ENCODE results near the gene ME2.
"Not testable (repeated sequence)": the region's sequence is repeated elsewhere in the genome, so short reads cannot be mapped to it uniquely, and the experiment has no call there.

The ME2 gene

DNA sequence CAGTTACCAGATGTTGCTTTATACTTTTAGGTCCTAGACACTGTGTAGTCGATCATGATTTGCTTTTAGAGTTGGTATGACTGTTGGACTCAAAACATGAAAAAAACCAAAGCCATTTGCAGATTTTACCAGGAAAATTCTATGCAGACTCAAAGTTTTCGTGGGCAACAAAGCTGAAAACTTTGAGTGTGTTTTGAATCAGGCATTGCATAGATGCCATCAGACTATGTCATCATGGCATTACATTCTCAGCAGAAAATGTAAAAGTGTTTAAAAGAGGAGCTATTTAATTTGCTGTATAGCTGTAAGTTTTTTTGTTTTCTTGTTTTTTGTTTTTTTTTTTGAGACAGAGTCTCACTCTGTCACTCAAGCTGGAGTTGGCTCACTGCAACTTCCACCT, 45.5 kb downstream of the ME2 start:
- DNase-seq (ENCODE audit: low spot score), result no peak

DNA sequence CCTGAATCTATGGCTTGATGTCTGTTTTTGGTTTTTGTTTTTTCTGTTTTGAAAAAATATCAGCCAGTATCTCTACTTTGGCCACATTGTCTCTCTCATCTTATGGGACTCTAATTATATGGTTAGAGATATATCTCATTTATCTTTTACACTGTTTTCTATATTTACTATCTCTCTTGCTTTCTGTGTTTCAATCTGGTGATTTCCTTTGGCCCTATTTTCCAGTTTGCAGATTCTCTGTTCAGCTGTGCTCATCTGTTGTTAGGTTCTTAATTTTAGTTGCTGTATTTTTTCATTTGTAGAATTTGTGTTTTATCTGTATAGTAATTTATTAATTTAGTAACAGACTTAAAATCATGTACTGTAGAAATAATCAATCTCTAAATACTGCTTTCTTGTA, 47.6 kb downstream of the ME2 start:
- no peak for DNase-seq (ENCODE audit: low spot score)

DNA sequence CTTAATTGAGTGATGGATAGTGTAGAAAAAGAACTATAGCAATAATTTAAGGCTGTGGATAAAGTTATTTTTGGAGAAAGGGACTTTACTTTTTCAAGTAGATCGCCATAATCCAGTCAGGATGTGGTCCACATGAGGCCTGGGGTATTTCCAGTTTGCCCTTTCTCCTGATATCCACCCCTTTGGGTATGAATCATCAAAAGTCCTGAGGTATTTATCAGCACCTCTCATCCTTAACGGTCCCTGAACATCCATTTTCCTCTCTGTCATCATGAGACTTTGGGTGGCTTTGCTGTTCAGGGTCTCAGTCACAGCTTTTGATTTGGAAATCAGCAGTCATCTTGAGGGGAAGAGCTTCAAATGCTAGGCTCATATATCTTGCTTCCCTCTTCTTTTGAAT, 49.6 kb downstream of the ME2 start:
- no peak for DNase-seq (ENCODE audit: low spot score)

DNA sequence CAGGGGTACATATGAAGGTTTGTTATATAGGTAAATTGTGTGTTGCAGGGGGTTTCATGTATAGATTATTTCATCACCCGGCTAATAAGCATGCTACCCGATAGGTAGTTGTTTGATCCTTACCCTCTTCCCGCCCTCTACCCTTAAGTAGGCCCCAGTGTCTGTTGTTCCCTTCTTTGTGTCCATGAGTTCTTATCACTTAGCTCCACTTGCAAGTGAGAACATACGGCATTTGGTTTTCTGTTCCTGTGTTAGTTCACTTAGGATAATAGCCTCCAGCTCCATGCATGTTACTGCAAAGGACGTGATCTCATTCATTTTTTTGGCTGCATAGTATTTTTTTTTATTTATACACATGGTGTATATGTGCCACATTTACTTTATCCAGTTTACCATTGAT, 54.8 kb downstream of the ME2 start:
- no peak for DNase-seq (ENCODE audit: low spot score)

DNA sequence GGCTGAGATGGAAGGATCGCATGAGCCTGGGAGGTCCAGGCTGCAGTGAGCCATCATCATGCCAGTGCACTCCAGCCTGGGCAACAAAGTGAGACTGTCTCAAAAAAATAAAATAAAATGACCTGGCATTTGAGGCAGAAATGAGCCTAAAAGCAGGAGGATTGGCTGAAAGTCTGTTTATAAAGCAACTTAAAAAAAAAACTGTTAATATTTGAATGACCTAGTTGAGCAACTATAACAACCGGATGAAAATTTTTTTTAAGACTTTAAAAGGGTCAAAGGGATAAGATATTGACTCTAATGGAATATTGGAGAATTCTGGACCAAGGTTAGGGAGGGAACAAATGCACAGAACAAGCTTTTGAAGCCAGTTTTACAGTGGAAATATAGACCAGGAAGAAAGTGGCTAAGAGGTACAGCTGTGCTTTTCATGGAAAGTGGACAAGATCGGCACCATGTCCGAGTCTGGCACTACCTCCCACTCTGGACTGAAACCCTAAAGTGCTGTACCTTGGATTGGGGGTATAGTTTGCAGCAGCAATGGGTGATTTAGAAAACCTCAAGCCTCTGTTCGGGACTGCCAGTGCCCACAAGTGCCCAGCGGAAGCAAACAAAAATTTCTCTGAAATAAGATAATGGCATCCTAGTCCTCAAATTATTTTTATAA, 55.8 kb downstream of the ME2 start:
- no peak for DNase-seq (ENCODE audit: low spot score)

DNA sequence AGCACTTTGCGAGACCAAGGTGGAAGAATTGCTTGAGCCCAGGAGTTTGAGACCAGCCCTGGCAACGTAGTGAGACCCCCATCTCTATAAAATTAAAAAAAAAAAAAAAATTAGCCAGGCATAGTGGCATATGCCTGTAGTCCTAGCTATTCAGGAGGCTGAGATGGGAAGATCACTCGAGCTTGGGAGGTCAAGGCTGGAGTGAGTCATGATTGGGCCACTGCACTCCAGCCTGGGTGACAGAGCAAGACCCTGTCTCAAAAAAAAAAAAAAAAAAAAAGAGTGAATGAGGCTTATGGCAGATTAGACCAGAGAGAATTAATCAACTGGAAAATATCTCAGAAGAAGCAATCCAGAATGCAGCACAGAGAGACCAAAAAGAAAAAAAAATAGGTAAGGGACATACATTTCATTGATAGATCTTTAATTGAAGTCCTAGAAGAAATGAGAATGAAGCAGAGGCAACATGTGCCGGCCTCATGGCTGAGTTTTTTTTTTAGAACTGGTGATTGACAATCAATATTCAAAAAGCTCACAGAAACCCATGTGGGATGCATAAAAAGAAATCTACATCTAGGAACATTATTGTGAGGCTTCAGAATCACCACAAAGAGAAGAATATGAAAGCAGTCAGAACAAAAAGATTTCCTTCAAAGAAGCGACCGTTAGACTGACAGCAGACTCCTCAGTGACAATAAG, 56.7 kb downstream of the ME2 start:
- no peak for DNase-seq (ENCODE audit: low spot score)

DNA sequence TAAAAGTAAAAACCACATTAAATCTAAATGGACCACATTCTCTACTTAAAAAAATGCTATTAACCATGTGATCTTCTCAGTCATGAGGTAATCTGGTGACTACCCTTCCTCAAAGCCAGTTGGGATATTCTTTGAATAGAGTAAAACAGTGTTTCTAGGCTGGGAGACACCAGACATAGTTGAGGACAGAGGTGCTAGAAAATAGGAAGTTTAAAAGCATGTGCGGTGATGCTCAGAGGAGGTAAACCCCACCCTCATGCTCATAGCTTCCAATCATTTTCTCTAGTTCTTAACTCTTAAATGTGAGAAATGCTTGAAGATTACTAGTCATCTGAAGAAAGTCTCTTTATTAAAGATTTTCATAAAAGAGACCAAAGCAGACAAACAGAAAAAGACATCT, 58.3 kb downstream of the ME2 start:
- no peak for DNase-seq (ENCODE audit: low spot score)

DNA sequence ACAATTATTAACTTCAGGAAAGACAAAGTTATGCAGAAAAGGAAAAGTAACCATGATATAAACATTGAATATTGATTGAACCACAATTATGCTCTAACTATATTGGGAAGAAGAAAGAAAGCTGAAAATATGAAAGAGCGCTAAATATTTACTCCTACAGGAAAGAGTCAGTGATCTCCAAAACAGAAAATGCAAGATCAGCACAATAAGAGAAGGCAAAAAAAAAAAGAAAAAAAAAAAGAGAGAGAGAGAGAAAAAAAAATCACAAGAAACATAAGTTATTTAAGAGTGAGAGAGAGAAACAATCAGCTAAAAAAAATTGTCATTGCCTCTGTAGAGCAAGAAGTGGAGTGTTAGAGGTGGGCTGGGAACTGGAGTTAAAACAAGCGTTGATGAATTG, 60.0 kb downstream of the ME2 start:
- no peak for DNase-seq (ENCODE audit: low spot score)

DNA sequence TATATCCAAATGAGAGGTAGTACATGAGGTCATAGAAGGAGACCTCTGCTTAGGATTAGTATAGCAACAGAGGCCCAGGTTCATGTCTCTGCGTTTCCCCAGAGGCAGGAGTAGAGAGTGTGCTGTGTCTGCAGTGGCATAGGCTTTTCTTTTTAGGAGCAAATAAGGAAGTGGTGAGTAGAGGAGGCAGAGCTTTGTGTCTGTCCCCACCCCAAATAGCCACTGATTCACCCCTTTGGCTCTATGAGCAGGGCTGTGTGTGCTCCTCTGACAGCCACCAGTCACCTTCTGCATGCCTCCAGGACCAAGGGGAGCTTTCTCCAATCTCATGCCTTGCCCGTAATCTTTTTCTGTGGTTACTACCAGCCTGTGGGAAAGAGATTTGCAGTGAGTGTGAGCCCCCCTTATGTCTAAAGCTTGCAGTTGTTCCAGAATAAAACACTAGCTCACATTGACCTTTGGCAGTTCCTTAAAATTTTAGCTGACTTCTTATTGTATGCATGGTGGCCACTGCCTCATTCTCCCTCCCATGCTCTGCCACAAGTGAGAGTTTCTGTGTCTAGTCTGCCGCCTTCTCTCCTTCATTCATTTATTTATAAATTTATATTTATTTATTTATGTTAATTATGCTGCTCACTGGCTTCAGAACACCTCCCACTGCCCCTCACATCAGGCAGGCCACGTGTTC, 65.5 kb downstream of the ME2 start:
- no peak for DNase-seq (ENCODE audit: low spot score)

DNA sequence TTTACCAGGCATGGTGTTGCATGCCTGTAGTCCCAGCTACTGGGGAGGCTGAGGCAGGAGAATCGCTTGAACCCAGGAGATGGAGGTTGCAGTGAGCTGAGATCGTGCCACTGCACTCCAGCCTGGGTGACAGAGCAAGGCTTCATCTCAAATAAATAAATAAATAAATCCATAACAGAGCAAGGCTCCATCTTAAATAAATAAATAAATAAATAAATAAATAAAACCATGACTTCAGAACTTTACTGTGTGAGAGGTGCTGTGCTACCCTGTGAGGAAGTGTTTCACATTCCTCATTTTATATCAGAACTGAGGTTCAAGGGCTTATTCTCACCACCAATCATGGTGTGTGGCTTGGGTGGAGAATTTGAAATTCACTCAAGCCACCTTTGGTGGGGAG, 67.0 kb downstream of the ME2 start:
- DNase-seq (ENCODE audit: low spot score), result not testable (repeated sequence)

DNA sequence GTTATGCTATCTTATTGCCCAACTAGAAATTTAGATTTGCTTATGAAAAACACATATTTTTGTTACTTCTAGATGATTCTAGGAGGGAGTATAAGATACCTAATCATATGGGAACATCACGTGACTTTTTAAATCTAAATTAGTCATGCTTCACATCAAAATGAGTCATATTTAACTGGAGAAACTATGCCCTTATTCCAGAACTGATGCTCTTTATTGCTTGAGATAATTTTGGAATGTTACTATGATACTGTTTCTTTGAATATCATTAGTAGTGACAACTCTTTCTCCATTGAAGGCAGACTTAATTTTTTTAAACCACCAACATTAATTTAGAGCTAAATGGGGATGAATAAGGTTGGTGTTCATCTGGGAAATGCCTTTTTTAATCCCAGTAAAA, 69.0 kb downstream of the ME2 start:
- DNase-seq (ENCODE audit: low spot score), result no peak

DNA sequence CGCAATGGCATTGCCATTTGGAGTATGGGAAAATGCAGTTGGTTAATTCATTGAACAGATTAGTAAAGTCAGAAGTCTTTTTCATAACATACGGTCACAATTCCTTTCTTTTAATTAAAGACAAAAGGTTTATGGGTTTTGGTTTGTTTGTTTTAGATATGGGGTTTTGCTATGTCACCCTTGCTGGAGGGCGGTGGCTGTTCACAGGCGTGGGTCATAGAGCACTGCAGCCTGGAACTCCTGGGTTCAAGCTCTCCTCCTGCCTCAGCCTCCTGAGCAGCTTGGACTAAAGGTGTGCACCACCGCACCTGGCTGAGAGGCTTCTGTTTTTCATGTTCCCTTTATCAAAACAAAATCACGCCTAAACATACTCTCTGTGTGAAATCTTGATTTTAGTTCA, 70.3 kb downstream of the ME2 start:
- no peak for DNase-seq (ENCODE audit: low spot score)

DNA sequence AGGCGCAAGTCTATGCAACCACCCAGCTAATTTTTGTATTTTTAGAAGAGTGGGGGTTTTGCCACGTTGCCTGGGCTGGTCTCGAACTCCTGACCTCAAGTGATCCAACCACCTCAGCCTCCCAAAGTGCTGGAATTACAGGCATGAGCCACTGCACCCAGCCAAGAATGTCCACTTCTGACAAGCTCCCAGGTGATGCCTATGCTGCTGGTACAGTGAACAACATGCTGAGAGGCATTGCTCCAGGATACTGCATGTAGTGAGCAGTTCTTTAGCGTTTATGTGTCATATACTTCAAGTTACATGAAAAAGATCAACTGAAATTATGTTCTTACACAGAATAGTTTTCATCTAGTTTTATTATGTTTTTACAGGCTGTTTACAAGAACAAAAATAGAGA, 71.7 kb downstream of the ME2 start:
- no peak for DNase-seq (ENCODE audit: low spot score)

DNA sequence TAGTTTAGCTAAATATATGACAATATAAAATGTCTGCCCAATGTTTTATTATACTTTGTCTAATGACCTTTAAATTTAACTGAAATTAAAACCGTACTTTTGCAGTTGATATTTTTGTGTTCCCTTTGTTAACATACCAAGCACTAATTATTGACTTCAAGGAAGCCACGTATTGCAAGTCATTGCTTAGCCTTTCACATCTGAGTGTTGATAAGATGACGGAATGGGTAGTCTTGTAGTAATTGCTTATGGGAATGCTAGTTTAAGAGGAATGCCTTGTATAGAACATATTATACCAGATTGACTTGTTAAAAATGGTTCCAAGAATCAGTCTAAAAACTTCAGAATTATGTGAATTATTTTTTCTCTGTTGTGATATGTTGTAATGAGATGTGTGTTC, 74.9 kb downstream of the ME2 start:
- DNase-seq (ENCODE audit: low spot score), result no peak

DNA sequence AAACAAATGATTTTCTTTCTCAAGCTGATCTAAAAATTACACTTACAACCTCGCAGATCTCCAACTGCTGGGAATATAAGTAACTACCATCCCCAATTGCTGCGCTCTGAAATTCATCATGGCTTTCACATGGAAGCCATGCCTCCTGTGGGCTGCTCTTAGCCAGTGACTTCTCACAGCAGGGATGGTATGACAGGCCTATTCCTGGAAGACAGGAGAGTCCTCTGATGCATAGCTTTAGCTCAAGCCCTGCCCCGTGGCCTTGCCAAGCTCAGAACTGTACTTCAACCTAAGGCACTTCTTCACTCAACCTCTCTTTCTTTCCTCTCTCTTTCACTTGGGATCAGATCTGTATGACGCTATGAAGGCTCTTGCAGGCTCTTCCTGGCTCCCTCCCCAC, 76.3 kb downstream of the ME2 start:
- DNase-seq (ENCODE audit: low spot score), result no peak

DNA sequence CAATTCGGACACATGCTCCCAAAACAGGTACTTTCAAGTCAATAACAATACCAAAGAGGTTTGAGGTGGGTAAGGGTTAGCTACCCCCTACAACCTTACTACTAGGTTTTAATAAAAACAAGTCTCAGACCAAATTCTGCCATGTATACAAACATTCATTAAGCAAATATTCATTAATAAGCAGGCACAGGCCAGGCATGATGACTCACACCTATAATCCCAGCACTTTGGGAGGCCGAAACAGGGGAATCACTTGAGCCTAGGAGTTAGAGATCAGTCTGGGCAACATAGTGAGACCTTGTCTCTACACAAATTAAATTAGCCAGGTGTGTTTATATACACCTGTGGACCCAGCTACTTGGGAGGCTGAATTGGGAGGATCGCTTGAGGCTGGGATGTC, 77.2 kb downstream of the ME2 start:
- no peak for DNase-seq (ENCODE audit: low spot score)

DNA sequence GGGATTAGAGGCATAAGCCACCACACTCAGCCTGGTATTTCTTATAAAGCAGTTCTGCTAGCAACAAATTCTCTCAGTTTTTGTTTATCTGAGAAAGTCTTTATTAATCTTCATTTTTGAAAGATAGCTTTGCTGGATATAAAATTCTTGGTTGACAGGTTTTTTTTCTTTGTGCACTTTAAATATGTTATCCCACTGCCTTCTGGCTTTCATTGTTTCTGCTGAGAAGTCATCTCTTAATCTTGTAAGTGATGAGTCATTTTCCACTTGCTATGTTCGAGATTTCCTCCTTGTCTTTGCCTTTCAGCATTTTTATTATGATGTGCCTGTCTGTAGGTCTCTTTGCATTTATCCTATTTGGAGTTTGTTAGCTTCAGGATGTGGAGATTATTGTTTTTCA, 83.1 kb downstream of the ME2 start:
- DNase-seq (ENCODE audit: low spot score), result no peak

DNA sequence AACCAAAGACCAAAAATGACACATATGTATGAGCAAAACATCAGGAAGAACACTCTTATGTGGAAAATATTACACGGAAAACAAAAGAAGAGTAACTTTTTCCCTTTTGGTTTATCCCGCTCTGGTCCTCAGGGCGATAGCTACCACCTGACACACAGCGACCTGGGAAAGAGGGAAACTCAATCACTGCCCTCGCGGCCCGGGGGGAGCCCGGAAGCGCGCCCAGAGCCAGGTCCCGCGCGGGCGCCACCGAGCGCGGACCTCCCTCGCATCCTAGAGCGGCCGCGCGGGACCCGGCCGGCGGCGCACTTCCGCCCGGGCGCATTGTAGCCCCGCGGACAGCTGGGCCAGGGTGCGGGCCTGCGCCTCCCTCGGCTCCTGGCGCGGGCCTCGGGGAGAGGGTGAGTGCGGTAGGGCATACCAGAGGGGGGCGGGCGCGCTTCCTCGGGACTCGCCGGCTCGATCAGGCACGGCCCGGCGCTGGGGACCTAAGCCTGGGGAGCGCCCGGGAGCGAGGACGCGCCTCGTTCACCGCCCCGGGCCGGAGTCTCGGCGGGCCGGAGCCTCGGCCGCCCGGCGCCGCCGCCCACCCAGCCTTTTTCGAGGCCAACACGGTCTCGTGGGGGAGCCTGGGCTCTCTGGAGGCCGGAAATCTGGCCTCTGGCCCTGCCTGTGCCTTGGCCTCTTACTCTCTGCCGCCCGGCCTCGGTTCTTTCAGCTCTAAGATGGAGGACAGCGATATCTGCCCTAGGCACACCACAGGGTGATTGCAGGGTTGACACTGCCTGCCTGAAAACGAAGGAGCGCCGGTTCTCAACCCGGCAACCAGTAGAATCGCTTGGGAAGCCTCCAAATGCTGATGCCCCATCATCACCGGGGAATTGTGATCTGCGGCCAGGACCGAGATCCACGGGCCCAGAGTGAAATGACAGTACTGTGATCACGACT, 89.1 kb downstream of the ME2 start, which contains the start of gene ELAC1:
ELAC1 (plus strand) TSS at position 327 of the 948 bp plus-strand sequence. CDS start 6,365 bp downstream, outside the sequence.
- peak; percentile 57 for DNase-seq (ENCODE audit: low spot score)

DNA sequence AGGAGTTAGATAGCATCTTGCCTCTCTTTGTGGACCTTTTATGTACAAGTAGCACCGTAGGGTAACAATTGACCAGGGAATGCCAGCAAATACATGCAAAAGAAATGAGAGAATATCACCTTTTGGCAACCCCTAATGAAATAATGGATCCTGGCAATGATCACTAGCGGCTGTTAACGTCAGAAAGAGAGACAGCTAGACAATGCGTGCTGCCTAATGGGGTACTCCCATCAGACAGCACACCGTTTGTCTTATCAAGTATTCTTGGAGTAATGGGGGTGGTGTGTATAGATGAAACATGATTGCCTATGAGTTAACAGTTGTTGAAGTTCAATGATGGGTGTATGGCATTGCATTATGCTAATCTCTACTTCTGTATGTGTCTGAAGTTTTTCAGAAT, 90.5 kb downstream of the ME2 start:
- no peak for DNase-seq (ENCODE audit: low spot score)

DNA sequence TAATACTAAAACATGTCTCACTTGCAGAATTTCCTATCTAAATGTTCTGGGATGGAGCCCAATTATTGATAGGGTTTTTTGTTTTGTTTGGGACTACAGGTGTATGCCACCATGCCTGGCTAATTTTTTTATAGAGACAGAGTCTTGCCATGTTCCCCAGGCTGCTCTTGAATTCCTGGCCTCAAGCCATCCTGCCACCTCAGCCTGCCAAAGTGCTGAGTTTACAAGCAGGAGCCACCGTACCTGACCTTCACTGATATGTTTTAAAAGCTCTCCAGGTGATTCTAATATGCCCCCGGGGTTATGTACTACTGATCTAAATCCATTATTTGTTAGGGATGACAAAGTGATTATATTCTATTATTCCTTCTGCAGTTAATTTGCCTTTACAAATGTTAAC, 91.1 kb downstream of the ME2 start:
- DNase-seq (ENCODE audit: low spot score), result no peak

DNA sequence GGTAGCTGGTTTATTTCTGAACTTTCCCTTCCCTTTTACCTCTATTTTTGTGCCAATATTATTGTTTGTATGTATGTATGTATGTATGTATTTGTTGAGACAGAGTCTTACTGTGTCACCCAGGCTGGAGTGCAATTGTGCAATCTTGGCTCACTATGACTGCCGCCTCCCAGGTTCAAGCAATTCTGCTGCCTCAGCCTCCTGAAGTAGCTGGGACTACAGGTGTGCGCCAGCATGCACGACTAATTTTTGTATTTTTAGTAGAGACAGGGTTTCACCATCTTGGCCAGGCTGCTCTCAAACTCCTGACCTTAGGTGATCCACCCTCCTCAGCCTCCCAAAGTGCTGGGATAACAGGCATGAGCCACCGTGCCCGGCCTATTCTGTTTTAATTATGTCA, 93.5 kb downstream of the ME2 start:
- DNase-seq (ENCODE audit: low spot score), result not testable (repeated sequence)

All from SW480 (cell line).